Stomach (tissue), 4 donors: Measurements from ENCODE around the gene AFM.

Source experiments
- EP300 ChIP-seq: sonication (generic); formaldehyde crosslinking; IDR thresholded peaks from one replicate; pipeline ENCODE4 v1.6.1; 2017; ENCODE audit warnings: antibody characterized with exemption
- POLR2A ChIP-seq, 4 donors: fragments of 450-650 bp; IDR thresholded peaks; one replicate each; pipeline ENCODE4 v1.6.1; 2016; ENCODE audit warnings: antibody characterized with exemption in 4 of 4, control low read depth in 2 of 4, mild to moderate bottlenecking in 1 of 4, moderate library complexity in 1 of 4
- POLR2AphosphoS5 ChIP-seq, 3 donors: sonication (generic); formaldehyde crosslinking; IDR thresholded peaks; one replicate each; pipeline ENCODE4 v1.6.1; 2016; ENCODE audit warnings: antibody characterized with exemption in 3 of 3
- TF ChIP-seq, protein P1 (sequence below), 7 experiments: fragments of 450-650 bp in 4 of 7; fragments of 200-600 bp in 3 of 7; sonication (generic) in 3 of 7; IDR thresholded peaks; one replicate each; pipeline ENCODE4 v1.5.1; 2016 to 2019; ENCODE audit warnings: antibody characterized with exemption in 7 of 7, control low read depth in 2 of 7, mild to moderate bottlenecking in 1 of 7

DNA sequence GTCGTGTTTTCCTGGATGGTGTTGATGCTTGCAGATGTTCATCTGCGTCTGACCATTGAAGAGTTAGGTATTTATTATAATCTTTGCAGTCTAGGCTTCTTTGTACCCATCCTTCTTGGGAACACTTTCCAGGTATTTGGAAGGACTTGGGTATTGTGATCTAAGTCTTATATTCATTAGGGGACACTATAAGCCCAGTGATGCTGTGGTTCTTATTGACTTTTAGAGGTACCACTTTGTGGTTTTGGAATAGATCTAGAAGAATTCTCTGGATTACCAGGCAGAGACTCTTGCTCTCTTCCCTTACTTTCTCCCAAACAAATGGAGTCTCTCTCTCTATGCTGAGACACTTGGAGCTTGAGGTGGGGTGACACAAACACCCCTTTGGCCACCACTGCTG is 41.6 kb downstream of the AFM start:
- TF ChIP-seq EP300: no peak
- TF ChIP-seq POLR2AphosphoS5 (IDR thresholded peaks at IDR 0.05): no peak
- TF ChIP-seq POLR2A (IDR thresholded peaks at IDR 0.05): no peak
- TF ChIP-seq, protein P1, sequence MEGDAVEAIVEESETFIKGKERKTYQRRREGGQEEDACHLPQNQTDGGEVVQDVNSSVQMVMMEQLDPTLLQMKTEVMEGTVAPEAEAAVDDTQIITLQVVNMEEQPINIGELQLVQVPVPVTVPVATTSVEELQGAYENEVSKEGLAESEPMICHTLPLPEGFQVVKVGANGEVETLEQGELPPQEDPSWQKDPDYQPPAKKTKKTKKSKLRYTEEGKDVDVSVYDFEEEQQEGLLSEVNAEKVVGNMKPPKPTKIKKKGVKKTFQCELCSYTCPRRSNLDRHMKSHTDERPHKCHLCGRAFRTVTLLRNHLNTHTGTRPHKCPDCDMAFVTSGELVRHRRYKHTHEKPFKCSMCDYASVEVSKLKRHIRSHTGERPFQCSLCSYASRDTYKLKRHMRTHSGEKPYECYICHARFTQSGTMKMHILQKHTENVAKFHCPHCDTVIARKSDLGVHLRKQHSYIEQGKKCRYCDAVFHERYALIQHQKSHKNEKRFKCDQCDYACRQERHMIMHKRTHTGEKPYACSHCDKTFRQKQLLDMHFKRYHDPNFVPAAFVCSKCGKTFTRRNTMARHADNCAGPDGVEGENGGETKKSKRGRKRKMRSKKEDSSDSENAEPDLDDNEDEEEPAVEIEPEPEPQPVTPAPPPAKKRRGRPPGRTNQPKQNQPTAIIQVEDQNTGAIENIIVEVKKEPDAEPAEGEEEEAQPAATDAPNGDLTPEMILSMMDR (IDR thresholded peaks at IDR 0.05): no peak
